Upper lobe of left lung (tissue), 4 donors: Measurements from ENCODE around the gene ERFL.

Experiments used
- EP300 ChIP-seq, 4 donors: sonication (generic); formaldehyde crosslinking; IDR thresholded peaks; one replicate each; pipeline ENCODE4 v1.5.1; 2017; ENCODE audit warnings: antibody characterized with exemption in 4 of 4, control low read depth in 2 of 4
- POLR2A ChIP-seq, 4 donors: fragments of 450-650 bp; IDR thresholded peaks; one replicate each; pipeline ENCODE4 v1.5.1; 2016 to 2017; ENCODE audit warnings: antibody characterized with exemption in 4 of 4, mild to moderate bottlenecking in 2 of 4
- POLR2AphosphoS5 ChIP-seq, 2 donors: sonication (generic); formaldehyde crosslinking; IDR thresholded peaks; one replicate each; pipeline ENCODE4 v1.5.1; 2017; ENCODE audit warnings: antibody characterized with exemption in 2 of 2
- TF ChIP-seq, protein P1 (sequence below), 6 experiments: fragments of 450-650 bp in 4 of 6; fragments of 200-600 bp in 2 of 6; sonication (generic) in 2 of 6; IDR thresholded peaks; one replicate each; pipeline ENCODE4 v1.5.1; 2016 to 2019; ENCODE audit warnings: antibody characterized with exemption in 6 of 6

DNA sequence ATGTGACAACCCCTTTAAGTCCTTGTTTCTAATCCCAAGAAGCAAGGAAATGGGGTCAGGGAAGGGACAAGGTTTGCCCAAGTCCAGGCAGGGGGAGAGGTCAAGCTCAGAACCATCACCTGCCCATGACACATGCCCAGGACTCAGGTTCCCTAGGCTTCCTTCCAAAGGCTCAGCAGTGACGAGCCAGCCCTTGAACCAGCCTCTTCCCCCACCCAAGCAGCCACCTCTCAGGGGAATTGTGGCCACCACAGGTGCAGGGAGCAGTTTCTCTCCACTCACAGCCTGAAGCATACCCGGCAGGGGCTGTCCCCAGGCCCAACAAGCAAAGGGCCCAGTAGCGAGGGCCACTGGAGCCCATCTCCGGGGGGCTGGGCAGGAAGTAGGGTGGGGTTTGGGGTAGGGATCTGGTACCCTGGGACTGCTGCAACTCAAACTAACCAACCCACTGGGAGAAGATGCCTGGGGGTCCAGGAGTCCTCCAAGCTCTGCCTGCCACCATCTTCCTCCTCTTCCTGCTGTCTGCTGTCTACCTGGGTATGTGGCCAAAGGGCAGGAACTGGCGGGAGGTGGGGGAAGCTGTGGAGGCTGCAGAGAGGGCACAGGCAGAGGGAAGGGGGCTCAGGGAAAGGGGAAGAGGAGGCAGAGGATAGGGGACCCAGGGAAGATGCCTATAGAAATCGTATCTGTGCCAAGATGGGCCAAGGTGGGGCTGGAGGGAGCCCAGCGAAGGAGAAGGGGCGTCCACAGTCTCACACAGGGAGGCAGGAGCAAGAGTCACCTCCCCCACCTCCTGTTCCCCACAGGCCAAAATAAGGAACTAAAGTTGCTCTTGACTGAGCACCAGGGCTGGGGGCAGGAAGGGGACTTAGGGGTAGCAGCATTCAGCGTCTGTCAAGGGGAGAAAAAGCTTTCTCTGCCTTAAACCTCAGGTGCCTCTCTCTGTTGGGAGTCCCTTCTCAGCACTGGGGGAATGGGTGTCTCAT is 51.1 kb downstream of the ERFL start, which contains the start of gene CD79A:
- TF ChIP-seq, protein P1, sequence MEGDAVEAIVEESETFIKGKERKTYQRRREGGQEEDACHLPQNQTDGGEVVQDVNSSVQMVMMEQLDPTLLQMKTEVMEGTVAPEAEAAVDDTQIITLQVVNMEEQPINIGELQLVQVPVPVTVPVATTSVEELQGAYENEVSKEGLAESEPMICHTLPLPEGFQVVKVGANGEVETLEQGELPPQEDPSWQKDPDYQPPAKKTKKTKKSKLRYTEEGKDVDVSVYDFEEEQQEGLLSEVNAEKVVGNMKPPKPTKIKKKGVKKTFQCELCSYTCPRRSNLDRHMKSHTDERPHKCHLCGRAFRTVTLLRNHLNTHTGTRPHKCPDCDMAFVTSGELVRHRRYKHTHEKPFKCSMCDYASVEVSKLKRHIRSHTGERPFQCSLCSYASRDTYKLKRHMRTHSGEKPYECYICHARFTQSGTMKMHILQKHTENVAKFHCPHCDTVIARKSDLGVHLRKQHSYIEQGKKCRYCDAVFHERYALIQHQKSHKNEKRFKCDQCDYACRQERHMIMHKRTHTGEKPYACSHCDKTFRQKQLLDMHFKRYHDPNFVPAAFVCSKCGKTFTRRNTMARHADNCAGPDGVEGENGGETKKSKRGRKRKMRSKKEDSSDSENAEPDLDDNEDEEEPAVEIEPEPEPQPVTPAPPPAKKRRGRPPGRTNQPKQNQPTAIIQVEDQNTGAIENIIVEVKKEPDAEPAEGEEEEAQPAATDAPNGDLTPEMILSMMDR (IDR thresholded peaks at IDR 0.05): no peak
- TF ChIP-seq POLR2A (IDR thresholded peaks at IDR 0.05): no peak
- TF ChIP-seq EP300 (IDR thresholded peaks at IDR 0.05): no peak
- no peak for TF ChIP-seq POLR2AphosphoS5 (IDR thresholded peaks at IDR 0.05)
